ENCODE data around the gene TPCN2. TPM values are rescaled to one million over a fixed set of nuclear protein-coding genes. Genes with fewer than 3 reads are reported as not detected.

Gene TPCN2
- total RNA-seq, 1 donor from 2014 or later = 9.5 TPM

DNA sequence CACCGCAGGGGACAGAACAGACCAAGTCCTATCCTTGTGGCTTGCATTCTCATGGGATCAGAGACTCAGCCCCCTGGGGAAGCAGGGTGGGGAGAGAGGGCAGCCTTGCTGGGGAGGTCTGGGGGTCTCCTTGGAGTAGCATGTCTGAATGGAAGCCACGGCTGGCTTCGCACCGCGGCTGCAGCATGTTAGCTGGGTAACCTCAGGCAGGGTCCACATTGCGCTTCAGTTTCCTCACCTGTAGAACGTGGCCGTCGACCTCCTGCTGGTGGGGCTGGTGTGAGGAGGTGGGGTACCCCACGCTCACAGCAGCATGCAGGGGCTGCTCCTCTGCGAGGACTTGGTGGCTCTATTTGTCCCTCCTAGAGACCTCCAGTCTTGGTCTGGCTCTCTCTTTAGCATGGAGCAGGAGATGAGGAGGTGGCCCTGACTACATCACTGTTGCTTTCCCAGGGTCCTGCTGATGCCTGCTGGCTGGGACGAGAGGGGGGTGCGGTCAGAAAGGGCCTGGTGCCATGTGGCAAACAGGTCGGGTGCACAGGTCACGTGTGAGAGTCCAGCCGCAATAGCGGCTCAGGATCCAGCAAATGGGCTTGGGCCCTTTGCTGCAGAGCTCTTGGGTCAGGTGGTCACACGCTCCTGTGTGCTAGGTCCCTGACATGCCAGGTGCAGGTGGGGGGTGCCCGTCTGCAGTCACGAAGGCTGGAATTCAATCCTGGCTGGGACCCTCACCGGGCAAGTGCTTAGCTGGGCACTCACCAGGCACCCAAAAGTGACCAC lies 71.6 kb downstream of the TPCN2 start:
- Mint-ChIP-seq H3K27me3 (ENCODE audit: low read depth, unreplicated experiment) (peaks cover 25% of the 10 kb centered on the region), H3K27ac (ENCODE audit: unreplicated experiment) (no peak overlapping the region), H3K4me1 (ENCODE audit: low read depth, unreplicated experiment) (peaks cover 4% of the 10 kb centered on the region), H3K4me3 (ENCODE audit: unreplicated experiment) (no peak overlapping the region), H3K9me3 (ENCODE audit: unreplicated experiment) (peaks cover 8% of the 10 kb centered on the region), H3K36me3 (ENCODE audit: low read depth, unreplicated experiment) (no peaks in the 10 kb centered on the region)
- H3K4me2 ChIP-seq (ENCODE audit: low read length) = no peak overlapping the region
- H3K4me3 ChIP-seq (ENCODE audit: insufficient read depth, low read depth, low read length) = no peak overlapping the region
- no peaks in the 10 kb centered on the region for H3K36me3 ChIP-seq (ENCODE audit: insufficient read depth, low read length)
- peaks cover 12% of the 10 kb centered on the region for H3K9me3 ChIP-seq (ENCODE audit: insufficient read depth, low read depth, low read length)
- H3K79me2 ChIP-seq (ENCODE audit: insufficient read depth, low read length) = no peaks in the 10 kb centered on the region
- no peak for FAIRE-seq
- no peak overlapping the region for H3K27ac ChIP-seq (ENCODE audit: low read depth, low read length)
- no peak for DNase-seq (ENCODE audit: low read depth)
- H2AFZ ChIP-seq (ENCODE audit: low read depth, low read length) = no peak overlapping the region
- no peaks in the 10 kb centered on the region for H4K20me1 ChIP-seq (ENCODE audit: insufficient read depth, low read length)
- peaks cover 18% of the 10 kb centered on the region for H3K4me1 ChIP-seq (ENCODE audit: insufficient read depth, low read length)
- TF ChIP-seq EZH2 (IDR thresholded peaks at IDR 0.05; ENCODE audit: insufficient read depth, low read length) = no peak
- TF ChIP-seq, protein P1, sequence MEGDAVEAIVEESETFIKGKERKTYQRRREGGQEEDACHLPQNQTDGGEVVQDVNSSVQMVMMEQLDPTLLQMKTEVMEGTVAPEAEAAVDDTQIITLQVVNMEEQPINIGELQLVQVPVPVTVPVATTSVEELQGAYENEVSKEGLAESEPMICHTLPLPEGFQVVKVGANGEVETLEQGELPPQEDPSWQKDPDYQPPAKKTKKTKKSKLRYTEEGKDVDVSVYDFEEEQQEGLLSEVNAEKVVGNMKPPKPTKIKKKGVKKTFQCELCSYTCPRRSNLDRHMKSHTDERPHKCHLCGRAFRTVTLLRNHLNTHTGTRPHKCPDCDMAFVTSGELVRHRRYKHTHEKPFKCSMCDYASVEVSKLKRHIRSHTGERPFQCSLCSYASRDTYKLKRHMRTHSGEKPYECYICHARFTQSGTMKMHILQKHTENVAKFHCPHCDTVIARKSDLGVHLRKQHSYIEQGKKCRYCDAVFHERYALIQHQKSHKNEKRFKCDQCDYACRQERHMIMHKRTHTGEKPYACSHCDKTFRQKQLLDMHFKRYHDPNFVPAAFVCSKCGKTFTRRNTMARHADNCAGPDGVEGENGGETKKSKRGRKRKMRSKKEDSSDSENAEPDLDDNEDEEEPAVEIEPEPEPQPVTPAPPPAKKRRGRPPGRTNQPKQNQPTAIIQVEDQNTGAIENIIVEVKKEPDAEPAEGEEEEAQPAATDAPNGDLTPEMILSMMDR (IDR thresholded peaks at IDR 0.05; ENCODE audit: insufficient read depth, low read depth, low read length) = no peak
- no peaks in the 10 kb centered on the region for H3K27me3 ChIP-seq (ENCODE audit: insufficient read depth, low read length)
- no peak overlapping the region for H3K9ac ChIP-seq (ENCODE audit: low read length)

DNA sequence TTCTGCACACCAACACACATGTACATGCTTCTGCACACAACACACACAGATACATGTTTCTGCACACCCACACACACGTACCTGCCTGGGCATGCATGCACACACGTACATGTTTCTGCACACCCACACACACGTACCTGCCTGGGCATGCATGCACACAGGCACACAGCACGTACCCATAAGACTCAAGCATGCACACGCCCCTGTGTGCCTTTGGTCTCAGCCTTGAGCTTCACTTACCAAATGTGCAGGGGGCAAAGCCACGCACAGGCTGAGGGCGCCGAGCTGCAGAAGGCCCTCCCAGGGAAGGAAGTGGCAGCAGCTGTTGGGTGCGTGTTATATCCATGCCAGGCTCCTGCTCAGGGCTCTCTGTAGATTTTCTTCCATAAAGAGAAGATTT lies 72.3 kb downstream of the TPCN2 start:
- Mint-ChIP-seq H3K27me3 (ENCODE audit: low read depth, unreplicated experiment) (peaks cover 24% of the 10 kb centered on the region), H3K9me3 (ENCODE audit: unreplicated experiment) (peaks cover 8% of the 10 kb centered on the region), H3K4me3 (ENCODE audit: unreplicated experiment) (no peak overlapping the region), H3K36me3 (ENCODE audit: low read depth, unreplicated experiment) (no peaks in the 10 kb centered on the region), H3K4me1 (ENCODE audit: low read depth, unreplicated experiment) (peaks cover 4% of the 10 kb centered on the region), H3K27ac (ENCODE audit: unreplicated experiment) (no peak overlapping the region)
- H3K4me2 ChIP-seq (ENCODE audit: low read length) = no peak overlapping the region
- no peak overlapping the region for H2AFZ ChIP-seq (ENCODE audit: low read depth, low read length)
- no peaks in the 10 kb centered on the region for H3K27me3 ChIP-seq (ENCODE audit: insufficient read depth, low read length)
- H3K27ac ChIP-seq (ENCODE audit: low read depth, low read length) = no peak overlapping the region
- H3K9me3 ChIP-seq (ENCODE audit: insufficient read depth, low read depth, low read length) = peaks cover 12% of the 10 kb centered on the region
- peaks cover 18% of the 10 kb centered on the region for H3K4me1 ChIP-seq (ENCODE audit: insufficient read depth, low read length)
- TF ChIP-seq, protein P1 (IDR thresholded peaks at IDR 0.05; ENCODE audit: insufficient read depth, low read depth, low read length) = no peak
- TF ChIP-seq EZH2 (IDR thresholded peaks at IDR 0.05; ENCODE audit: insufficient read depth, low read length) = no peak
- no peaks in the 10 kb centered on the region for H3K79me2 ChIP-seq (ENCODE audit: insufficient read depth, low read length)
- FAIRE-seq (no peak), DNase-seq (ENCODE audit: low read depth) (no peak)
- H3K4me3 ChIP-seq (ENCODE audit: insufficient read depth, low read depth, low read length) = no peak overlapping the region
- no peak overlapping the region for H3K9ac ChIP-seq (ENCODE audit: low read length)
- no peaks in the 10 kb centered on the region for H4K20me1 ChIP-seq (ENCODE audit: insufficient read depth, low read length)
- no peaks in the 10 kb centered on the region for H3K36me3 ChIP-seq (ENCODE audit: insufficient read depth, low read length)
